D341Med (cell line): ENCODE data around the gene MT1HL1.

ENCODE experiments used
- DNase-seq: peaks from one replicate; pipeline ENCODE4 v3.0.0; 2012; ENCODE audit warnings: low spot score

MT1HL1 gene

DNA sequence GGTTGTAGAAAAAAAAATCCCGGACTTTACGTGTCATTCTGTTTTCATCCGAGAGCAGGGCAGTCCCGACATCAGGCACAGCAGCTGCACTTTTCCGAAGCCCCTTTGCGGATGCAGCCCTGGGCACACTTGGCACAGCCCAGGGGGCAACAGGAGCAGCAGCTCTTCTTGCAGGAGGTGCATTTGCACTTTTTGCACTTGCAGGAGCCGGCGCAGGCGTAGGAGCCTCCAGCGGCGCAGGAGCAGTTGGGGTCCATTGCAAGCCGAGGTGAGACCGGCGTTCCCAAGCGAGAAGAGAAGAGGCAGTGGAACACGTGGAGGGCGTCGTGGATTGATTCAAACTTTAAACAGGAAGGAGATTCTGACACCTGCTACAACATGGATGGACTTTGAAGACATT, at the start of gene MT1HL1:
Gene MT1HL1 (minus strand): TSS at position 326 of the 400 bp plus-strand sequence. CDS start 69 bp downstream, at position 257.
- no peak for DNase-seq

DNA sequence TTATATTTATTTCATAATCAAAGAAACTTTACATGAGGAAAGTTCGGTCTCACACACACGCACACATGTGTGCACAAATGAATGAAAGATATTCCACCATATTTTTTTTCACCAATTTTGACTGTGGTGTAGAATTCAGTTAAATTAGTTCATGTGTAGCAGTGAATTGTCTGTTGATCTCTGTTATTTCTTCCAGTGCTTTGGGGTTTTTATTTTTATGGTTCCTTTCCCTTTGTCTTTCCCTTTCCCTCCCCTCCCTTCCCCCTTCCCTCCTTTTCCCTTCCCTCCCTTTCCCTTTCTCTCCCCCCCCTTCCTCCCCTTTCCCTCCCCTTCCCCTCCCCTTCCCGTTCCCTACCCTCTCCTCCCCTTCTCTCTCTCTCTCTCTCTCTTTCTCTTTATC, 46.7 kb upstream of the MT1HL1 start:
- no peak for DNase-seq

DNA sequence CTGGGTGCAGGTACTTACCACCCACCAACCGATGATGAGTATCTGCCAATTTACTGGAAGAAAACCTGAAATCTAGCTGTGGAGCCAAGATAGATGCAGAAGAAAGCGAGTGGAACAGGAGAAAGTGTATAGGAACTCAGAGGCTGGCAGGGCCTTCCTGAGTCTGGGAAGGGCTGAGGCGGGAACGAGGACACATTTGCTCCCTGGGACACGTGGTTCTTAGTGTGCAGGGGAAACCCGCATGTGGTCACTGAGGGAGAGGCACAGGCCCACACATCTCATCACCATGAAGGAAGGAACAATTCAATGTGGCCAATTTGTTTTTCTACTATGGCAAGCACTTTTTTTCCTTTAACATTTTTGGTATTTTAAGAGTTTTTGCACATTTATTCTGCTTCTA, 45.9 kb upstream of the MT1HL1 start:
- no peak for DNase-seq

DNA sequence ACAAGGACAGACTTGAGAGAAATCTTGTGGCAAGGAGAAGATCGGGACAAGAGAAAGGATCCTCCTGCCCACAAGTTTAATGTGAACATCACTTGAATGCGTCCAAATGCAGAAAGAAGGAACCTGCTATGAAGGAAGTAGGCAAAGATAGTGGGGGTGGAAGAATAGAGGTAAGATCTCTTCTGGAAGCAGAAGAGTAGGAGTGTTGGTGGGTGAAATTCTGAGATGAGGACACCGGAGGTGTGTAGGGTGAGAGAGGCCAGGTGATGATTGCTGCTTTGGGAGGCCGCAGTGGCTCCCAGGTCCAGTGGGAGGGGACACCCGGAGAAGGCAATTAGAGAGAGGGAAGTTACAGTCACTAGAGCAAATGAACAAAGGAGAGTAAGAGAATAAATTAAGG, 44.6 kb upstream of the MT1HL1 start:
- no peak for DNase-seq

DNA sequence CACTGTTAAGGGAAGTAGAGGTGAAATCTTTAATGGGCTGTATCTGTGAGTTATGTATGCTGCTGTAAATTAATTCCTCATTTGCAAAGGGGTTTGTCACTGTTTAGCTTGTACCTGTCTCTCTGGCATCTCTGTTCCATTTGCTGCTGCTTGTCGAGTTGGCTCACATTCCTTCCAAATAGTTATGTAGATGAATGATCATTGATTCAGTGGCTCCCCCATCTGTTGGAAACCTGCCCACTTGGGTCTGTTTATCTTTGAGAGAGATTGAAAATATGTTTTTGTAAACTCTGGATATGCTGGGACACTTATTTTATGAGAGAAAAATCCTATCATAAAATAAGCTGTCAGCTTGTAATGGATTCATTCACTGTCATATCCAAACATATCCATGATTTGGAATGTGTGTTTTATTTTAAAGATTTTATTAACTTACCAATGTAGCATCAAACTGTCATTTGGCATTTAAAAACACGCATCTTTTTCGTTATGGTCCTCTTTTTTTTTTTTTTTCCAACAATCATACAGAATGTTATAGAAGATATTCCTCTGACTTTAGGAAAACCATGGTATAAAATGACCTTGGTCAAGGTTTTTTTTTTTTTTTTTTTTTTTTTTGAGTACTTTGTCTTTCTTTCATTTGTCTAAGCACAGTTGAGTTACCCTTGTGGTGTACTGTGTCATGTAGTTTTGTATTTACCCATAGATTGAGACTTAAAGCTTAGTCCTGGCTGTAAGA, 41.2 kb upstream of the MT1HL1 start:
- DNase-seq: no peak

DNA sequence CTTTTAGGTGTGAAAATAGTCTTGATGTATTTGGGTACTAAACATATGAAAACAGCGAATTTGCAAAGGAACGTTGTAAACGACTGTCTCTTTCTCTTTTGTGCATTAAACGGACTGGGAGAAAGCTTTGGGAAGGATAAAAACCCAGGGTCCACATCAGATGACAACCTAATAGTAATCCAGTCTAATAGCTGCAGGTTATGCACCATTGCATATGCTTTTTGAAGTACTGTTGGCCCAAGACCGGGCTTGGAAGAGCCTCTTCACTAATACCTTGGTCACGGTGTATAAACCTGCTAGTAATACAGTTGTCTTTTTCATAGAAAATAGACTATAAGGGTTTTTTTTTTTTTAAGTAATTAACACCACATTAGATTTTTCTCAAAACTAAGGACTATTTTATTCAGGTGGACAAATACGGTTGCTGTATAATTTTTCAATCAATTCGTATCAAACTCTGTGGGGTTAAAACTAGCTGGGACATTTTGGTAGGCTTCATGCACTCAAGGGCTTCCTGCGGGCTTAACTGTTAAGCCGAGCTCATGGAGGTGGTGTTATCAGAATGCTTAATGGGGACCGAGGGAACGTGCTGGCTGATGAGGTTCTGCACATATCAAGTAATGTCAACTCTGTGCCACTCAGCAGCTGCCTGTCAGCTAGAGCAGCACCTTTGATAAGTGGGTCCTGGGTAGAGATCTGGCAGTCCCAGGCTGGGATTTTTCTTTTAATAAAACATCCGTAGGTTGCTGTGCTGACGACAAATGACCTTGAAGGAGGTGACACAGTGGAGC, 39.8 kb upstream of the MT1HL1 start:
- no peak for DNase-seq

DNA sequence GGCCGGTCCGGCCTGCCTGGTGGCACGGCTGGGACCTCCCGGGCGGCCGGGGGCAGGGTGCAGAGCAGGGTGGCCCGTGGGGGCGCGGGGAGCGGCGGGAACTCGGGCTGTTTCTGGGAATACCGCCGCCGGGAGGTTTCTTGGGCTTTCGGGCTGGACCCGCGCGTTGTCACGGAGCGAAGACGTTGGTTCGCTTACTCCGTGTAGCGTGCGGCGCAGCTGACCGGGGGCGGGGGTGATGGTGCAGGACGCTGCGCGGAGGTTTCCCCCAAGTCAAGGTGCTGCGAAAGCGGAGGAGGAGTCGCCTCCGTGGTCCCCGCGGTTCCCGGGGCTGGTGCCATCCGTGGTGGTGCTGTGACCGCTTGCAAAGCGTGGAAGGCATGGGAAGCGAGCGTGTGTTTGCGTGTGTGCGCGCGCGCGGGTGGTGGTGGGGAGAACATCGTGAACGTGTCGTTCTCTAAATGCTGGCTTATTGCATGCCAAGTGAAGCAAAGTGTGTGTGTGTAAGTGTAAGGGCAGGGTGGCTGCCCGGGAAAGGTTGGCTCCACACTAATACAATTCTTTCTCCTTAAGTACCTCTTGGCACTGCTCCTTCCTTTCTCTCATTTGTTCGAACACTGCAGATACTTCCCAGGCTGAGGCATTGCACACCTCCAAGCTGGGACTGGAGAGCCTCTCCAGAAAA, 38.8 kb upstream of the MT1HL1 start:
- DNase-seq: peak; percentile 63

DNA sequence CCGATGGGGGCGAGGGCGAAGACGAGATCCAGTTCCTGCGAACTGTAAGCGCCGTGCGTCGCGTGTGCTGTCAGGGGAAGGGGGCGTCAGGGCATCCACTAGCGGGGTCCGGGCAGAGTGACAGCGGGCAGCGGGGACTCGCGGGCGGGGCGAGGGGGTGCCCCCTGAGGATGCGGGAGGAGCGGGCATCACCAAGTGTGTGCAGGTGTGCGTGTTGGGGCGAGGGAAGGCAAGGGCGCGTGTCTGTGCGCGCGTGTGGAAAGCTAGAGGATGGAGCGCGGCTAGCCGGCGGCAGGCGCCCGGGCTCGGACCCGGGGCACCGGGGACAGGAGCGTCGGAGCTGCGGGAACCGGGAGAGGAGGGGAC, 38.3 kb upstream of the MT1HL1 start:
- DNase-seq: no peak

DNA sequence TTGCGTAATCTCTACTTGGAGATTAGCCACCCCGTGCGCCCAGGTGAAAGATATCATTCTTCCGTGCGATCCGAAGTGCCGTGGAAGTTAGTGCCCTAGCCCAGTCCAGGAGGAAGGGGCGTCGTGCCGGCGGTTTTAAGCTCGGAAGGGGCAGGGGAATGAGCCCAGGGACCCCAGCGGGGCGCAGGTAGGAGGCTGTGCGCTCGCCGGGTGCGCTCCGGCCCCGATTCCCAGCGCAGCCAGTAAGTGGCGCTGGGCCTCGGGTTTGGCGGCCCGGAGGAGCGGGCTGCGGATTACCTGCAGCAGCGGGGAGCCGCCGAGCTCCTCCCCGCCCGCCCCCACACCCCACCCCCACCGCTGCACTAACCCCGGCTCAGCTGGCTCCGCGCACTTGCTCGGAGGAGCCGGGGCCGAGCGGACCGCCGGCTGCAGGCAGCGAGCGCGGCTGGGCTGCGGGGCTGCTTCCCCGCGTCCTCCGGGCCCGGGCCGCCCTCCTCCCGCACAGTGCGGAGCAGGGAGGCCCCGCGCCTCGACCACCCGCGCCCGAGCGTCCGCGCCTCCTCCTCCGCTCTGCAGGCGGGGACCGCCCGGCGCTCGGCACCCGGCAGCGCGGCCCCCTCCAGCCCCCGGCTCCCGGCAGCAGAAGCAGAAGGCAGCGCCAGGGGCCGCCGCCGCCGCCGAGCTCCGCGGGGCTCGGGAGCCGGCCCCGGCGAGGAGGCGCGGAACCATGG, 37.7 kb upstream of the MT1HL1 start, which contains the start of gene RYR2:
Gene RYR2 (plus strand): TSS at position 390 of the 731 bp plus-strand sequence. CDS start 338 bp downstream, at position 728.
- peak; percentile 93 for DNase-seq

DNA sequence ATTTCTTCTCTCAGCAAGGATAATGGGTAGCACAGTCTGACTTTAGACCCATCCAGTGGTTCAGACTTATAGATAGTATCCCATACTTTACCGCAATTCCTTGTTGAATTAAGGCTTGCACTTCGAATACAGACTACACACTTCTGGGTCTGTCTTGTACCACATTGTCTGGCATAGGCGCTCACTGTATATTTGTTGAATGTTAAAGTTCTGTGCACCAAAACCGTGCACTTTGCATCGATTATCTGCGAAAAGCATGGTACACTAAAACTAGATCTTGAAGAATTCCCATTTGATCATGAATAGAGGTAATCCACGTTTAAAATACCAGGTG, 37.2 kb upstream of the MT1HL1 start:
- DNase-seq: no peak

DNA sequence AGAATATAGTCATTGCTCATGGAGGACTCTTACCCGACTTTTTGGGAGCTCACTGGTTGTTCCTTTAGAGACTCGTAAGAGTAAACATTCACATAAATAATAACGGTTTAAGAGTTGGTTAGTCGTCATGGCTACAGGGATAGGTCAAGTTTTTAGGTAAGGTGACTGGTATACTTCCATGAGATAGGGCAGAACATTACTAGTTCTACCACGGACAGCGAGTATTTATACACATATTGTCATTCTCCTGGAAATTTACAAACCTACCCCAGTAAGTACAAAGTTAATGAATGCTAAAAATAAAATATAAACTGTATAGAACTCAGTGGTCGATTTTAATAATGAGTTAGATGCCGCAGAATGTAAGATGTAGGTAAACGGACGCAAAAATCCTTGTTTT, 36.6 kb upstream of the MT1HL1 start:
- DNase-seq: no peak

DNA sequence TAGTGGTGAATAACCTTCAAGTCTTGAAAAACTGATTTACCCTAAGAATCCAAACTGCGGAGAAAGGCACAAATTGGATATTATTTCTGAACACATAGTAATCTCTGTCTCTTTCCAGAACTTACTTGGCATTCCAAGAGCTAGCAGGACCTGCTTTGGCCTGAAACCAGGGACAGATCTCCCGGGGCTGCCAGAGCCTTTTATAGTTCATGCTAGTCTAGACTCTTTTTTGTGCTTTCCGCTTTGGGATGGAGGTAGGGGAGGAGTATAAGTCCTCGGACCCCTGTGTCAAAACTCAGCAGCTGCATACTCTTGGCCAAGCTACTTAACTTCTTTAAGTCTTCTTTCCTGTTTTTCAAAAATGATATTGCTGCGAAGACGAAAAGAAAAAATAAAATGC, 34.0 kb upstream of the MT1HL1 start:
- no peak for DNase-seq

DNA sequence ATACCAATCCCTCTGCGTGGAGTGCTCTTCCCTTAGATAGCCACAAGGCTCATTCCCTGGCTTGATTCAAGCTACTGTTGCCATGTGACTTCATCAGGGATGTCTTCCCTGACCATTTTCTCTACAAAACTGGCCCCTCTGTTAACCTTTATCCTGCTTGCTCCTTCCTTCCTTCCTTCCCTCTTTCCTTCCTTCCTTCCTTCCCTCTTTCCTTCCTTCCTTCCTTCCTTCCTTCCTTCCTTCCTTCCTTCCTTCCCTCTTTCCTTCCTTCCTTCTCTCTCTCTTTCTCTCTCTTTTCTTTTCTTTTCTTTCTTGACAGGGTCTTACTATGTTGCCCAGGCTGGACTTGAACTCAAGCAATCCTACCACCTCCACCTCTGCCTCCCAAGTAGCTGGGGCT, 31.5 kb upstream of the MT1HL1 start:
- no peak for DNase-seq

DNA sequence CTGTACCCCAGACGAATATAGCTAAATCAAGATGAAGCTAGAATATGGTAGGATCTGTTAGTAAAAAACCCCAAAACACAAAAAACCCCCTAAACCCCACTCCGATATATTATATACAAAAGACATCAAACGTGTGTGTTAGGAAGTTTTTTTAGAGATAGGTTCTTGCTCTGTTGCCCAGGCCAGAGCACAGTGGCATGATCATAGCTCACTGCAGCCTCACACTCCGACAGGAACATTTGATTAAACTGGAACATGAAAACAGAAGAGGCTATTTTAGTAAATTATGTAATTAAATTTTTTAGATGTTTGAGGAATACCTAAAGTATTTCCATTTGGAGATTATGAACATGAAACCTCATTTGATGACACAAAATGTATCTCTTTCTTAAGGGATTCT, 29.6 kb upstream of the MT1HL1 start:
- DNase-seq: no peak

DNA sequence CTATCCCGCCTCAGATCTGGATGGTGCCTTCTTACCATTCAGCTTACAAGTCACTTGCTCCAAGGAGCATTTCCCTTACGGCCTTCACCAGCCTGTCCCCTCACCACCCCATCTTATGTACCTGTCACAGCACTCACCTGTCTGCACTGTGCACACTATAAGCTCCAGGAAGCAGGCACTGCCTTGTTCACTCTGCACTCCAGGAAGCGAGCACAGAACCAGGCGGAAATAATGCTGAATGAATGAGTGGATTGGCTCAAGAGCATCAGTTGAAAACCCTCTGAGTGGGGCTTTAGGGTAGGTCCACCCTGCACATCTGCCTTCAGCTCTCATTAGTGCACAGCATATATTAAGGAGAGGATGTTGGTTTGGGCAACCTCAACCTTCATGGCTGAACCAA, 28.8 kb upstream of the MT1HL1 start:
- DNase-seq: no peak

DNA sequence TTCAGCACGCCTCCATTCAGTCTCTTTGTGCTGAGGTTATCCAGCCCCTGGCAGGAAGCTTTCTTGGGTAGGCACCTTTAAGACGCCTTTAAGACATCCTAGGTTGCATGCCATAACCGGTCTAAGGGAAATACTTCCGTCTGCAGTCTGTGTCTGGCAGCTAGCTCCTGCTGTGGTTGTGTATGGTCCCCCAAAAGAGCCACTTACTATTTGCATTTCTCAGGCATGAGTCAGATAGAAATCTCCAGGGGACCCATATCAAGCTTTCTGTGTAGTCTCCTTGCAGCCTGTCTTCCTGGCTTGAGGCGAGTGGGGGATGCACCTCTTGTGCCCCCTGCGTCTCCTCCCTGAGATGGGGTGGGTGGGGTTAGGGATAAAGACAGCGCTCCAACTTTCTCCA, 27.8 kb upstream of the MT1HL1 start:
- DNase-seq: no peak

DNA sequence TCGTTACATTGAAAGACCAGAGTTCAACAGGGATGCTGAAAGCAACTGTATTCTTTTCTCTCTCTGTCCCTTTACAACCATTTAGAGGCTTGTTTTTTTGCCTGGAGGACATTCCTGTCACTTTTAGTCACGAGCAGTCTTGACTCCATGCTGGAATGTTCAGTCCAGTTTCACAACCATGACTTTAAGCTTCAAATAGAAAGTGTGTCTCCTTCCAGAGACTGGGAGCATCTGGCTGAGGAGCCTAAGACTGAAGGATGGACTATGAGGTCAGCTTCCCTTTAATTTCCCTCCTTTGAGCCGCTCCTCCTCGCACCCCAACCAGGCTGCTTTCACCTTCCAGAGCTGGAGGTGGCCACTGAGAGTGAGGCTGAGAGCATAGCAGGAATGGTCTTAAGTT, 27.2 kb upstream of the MT1HL1 start:
- DNase-seq: no peak

DNA sequence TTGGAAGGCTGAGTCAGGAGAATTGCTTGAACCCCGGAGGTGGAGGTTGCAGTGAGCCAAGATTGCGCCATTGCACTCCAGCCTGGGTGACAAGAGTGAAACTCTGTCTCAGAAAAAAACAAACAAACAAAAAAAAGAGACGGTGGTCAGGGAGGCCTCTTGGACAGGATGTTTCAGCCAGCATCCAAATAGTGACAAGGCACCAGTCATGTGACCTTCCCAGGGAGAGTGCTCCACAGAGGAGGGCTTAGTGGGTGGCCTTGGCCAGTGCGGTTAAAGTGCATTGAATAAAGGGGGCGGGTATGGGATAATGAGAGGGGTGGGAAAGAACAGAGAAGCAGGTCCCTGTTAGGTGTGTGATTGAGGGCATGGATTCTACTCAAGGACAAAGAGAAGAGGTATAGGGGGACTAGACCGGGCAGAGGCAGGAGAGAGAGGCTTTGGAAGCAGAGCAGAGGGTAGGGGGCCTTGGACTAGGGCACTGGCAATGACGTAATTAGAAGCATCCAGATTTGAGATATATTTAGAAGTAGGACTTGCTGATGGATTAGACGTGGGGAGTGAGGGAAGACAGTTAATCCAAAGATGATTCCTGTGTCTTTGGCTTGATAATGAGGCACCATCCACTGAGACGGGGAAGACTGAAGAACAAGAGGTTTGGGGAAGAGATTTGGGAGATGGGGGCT, 25.8 kb upstream of the MT1HL1 start:
- no peak for DNase-seq

DNA sequence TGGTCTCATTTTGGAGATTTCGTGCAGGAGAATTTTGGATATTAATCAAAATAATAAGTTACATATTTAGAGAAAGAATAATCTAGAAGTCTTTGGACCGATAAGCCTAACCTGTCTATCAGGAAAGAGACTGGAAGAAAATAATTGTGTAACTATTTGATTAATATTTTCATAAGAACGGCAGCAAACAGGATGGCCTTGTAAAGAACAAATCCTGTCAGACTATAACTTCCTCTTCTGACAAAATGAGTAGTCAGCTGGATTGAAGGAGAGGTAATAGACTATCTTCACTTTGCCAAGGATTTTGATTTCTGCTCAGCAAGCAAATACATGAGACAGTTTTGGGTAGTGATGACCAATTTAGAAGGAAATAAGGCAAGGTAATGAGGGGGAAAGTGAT, 25.0 kb upstream of the MT1HL1 start:
- DNase-seq: no peak

DNA sequence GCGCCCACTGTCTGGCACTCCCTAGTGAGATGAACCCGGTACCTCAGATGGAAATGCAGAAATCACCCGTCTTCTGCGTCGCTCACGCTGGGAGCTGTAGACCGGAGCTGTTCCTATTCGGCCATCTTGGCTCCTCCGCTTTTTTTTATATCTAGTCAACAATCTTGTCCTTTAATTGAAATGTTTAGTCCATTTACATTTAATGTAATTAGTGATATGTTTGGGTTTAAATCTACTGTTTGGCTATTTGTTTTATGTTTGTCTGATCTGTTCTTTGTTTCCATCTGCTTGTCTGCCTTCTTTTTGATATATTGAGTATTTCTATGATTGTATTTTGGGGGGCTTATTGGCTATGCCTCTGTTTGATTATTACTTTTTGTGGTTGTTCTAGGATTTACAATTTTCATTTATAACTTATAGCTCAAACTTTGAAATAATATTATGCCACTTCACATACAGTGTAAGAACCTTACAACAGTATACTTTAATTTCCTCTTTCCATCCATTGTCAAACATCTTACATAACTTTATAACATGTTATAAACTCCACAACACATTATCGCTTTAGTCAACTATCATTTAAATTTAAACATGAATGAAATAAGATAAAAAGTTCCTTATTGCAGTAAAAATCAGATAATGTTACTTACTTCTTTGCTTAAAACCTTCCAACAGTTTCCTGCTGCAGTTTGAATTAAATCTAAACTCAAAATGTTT, 21.3 kb upstream of the MT1HL1 start:
- DNase-seq: no peak

DNA sequence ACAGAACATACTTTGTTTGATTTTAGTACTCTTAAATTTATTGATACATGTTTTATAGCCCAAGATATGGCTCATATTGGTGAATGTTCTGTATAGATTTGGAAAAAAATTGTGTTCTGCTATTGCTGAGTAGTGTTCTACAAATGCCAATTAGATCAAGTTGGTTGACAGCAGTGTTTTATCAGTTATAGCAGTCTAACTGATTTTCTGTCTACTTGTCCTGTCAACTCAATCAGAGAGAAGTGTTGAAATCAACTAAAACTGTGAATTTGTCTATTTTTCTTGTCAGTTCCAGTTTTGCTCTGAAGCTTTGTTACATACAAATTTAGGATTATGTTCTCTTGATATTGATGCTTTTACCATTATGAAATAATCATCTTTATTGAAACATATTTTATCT, 14.7 kb upstream of the MT1HL1 start:
- DNase-seq: no peak
